GM23338 (cell line): ENCODE data around the gene PLAAT2. TPM values are rescaled to one million over a fixed set of nuclear protein-coding genes. Genes with fewer than 3 reads are reported as not detected.

Source experiments
- ATAC-seq: fragments of 200-7000 bp; cut with Tn5 transposase; 3 replicates; pipeline ENCODE4 v1.9.1; 2020
- DNase-seq: peaks from one replicate; pipeline ENCODE4 v3.0.0-alpha.2; 2015; ENCODE audit warnings: low spot score
- H2AFZ ChIP-seq: fragments of 200-600 bp; sonication (generic); 2 replicates; pipeline ENCODE4 v1.8.0; 2016; ENCODE audit warnings: antibody characterized with exemption, mild to moderate bottlenecking, moderate library complexity
- H3F3A ChIP-seq: fragments of 200-600 bp; sonication (generic); replicated peaks from 2 replicates; pipeline ENCODE4 v1.8.0; 2017; ENCODE audit warnings: antibody characterized with exemption, mixed run types, low read depth
- H3K27ac ChIP-seq: fragments of 200-600 bp; sonication (generic); 2 replicates; pipeline ENCODE4 v1.6.1; 2016; ENCODE audit warnings: low read depth
- H3K27me3 ChIP-seq: fragments of 200-600 bp; sonication (generic); 2 replicates; pipeline ENCODE4 v1.8.0; 2016; ENCODE audit warnings: mild to moderate bottlenecking, mixed run types, moderate library complexity; ENCODE audit not compliant: insufficient read depth
- H3K36me3 ChIP-seq: fragments of 200-600 bp; sonication (generic); 2 replicates; pipeline ENCODE4 v1.8.0; 2016; ENCODE audit warnings: mild to moderate bottlenecking; ENCODE audit not compliant: insufficient read depth
- H3K4me1 ChIP-seq: fragments of 200-600 bp; sonication (generic); 2 replicates; pipeline ENCODE4 v1.8.0; 2016; ENCODE audit warnings: mild to moderate bottlenecking, moderate library complexity; ENCODE audit not compliant: insufficient read depth
- H3K4me2 ChIP-seq: fragments of 200-600 bp; sonication (generic); 2 replicates; pipeline ENCODE4 v1.7.1; 2017; ENCODE audit warnings: mixed run types
- H3K4me3 ChIP-seq: fragments of 200-600 bp; sonication (generic); 2 replicates; pipeline ENCODE4 v1.6.1; 2016; ENCODE audit warnings: mixed run types
- H3K79me2 ChIP-seq: fragments of 200-600 bp; sonication (generic); replicated peaks from 2 replicates; pipeline ENCODE4 v1.8.0; 2017; ENCODE audit warnings: mild to moderate bottlenecking; ENCODE audit not compliant: insufficient read depth
- H3K9me2 ChIP-seq: fragments of 200-600 bp; sonication (generic); 2 replicates; pipeline ENCODE4 v1.8.0; 2017; ENCODE audit not compliant: insufficient read depth
- H4K20me1 ChIP-seq: fragments of 200-600 bp; sonication (generic); replicated peaks from 2 replicates; pipeline ENCODE4 v1.8.0; 2017; ENCODE audit warnings: mild to moderate bottlenecking; ENCODE audit not compliant: insufficient read depth
- H3K27ac Mint-ChIP-seq: 2 replicates; pipeline ENCODE4 v1.8.0; 2020; ENCODE audit warnings: inconsistent platforms, mild to moderate bottlenecking, moderate library complexity, mixed read lengths
- H3K27me3 Mint-ChIP-seq: 3 replicates; pipeline ENCODE4 v1.8.0; 2022; ENCODE audit warnings: low read depth, mild to moderate bottlenecking, moderate library complexity, mixed read lengths, inconsistent platforms; ENCODE audit not compliant: insufficient read depth, poor library complexity
- H3K36me3 Mint-ChIP-seq: 3 replicates; pipeline ENCODE4 v1.8.0; 2021; ENCODE audit warnings: low read depth, mild to moderate bottlenecking, inconsistent platforms, moderate library complexity, mixed read lengths
- H3K4me1 Mint-ChIP-seq: 3 replicates; pipeline ENCODE4 v1.8.0; 2020; ENCODE audit warnings: mild to moderate bottlenecking, inconsistent platforms, mixed read lengths
- H3K4me3 Mint-ChIP-seq: 3 replicates; pipeline ENCODE4 v1.8.0; 2021; ENCODE audit warnings: moderate library complexity, mild to moderate bottlenecking, inconsistent platforms, mixed read lengths
- H3K9me3 Mint-ChIP-seq: 3 replicates; pipeline ENCODE4 v1.8.0; 2020; ENCODE audit warnings: moderate library complexity, mild to moderate bottlenecking, inconsistent platforms, mixed read lengths
- CREB1 ChIP-seq: fragments of 250-450 bp; sonication (Bioruptor Pico); IDR thresholded peaks from 2 replicates; pipeline ENCODE4 v1.5.0; 2020; ENCODE audit warnings: low read depth, mild to moderate bottlenecking, moderate library complexity
- ETS1 ChIP-seq: IDR thresholded peaks from 2 replicates; pipeline ENCODE4 v1.6.1; 2016; ENCODE audit warnings: antibody characterized with exemption
- EZH2 ChIP-seq: fragments of 200-600 bp; sonication (generic); IDR thresholded peaks from one replicate; pipeline ENCODE4 v1.8.0; 2017; ENCODE audit warnings: antibody characterized with exemption, mild to moderate bottlenecking, low read depth; ENCODE audit not compliant: unreplicated experiment
- EZH2phosphoT487 ChIP-seq: fragments of 200-600 bp; sonication (generic); IDR thresholded peaks from one replicate; pipeline ENCODE4 v1.8.1; 2018; ENCODE audit warnings: antibody characterized with exemption; ENCODE audit not compliant: unreplicated experiment
- JUNB ChIP-seq: IDR thresholded peaks from one replicate; pipeline ENCODE4 v1.6.1; 2016; ENCODE audit warnings: antibody characterized with exemption; ENCODE audit not compliant: unreplicated experiment
- NANOG ChIP-seq: IDR thresholded peaks from 2 replicates; pipeline ENCODE4 v1.6.1; 2016; ENCODE audit warnings: antibody characterized with exemption, borderline replicate concordance
- REST ChIP-seq: IDR thresholded peaks from one replicate; pipeline ENCODE4 v1.6.1; 2018; ENCODE audit warnings: antibody characterized with exemption; ENCODE audit not compliant: unreplicated experiment
- STAT1 ChIP-seq: IDR thresholded peaks from one replicate; pipeline ENCODE4 v1.6.1; 2016; ENCODE audit warnings: antibody characterized with exemption; ENCODE audit not compliant: unreplicated experiment
- ZNF114 ChIP-seq: fragments of 250-450 bp; sonication (Bioruptor Pico); IDR thresholded peaks from 2 replicates; pipeline ENCODE4 v1.5.0; 2020; ENCODE audit warnings: mild to moderate bottlenecking, moderate library complexity
- ZNF331 ChIP-seq: fragments of 250-450 bp; sonication (Bioruptor Pico); IDR thresholded peaks from 2 replicates; pipeline ENCODE4 v1.5.0; 2020; ENCODE audit warnings: low read depth, mild to moderate bottlenecking, moderate library complexity
- polyA plus RNA-seq: library from polyadenylated mRNA; unstranded; fragments of >200 nt; fragmentation: Nextera tagmentation; extraction: Ambion mirVana; gene quantifications from 2 replicates; pipeline ENCODE4 v1.2.1, GENCODE V29; 2016
- total RNA-seq: library from RNA; depleted of rRNA; stranded (reverse); fragments of >200 nt; shearing (Covaris generic); gene quantifications from 2 replicates; pipeline ENCODE4 v1.2.3, GENCODE V29; 2014

Gene PLAAT2
- total and polyA plus RNA-seq, 2 experiments from 2014 or later, result 0.66 to 0.78 TPM

- peaks cover 33% of the 10 kb centered on the region for H3K4me1 ChIP-seq
- no peak overlapping the region for H3K27ac Mint-ChIP-seq
- H3K36me3 Mint-ChIP-seq, result peaks cover 6% of the 10 kb centered on the region
- 0 out of 2 replicates have a peak overlapping the region, but pooled peaks have one; percentile 2 for H3K4me3 ChIP-seq
- ATAC-seq, result no peak
- peak overlapping the region; percentile 88 for H3K27ac ChIP-seq
- no peak overlapping the region for H3K4me3 Mint-ChIP-seq
- DNase-seq, result peak; percentile 32
- H3F3A ChIP-seq, result peaks cover 15% of the 10 kb centered on the region
- peaks cover 8% of the 10 kb centered on the region for H3K27me3 Mint-ChIP-seq
- peaks cover 10% of the 10 kb centered on the region; the same call in 2 of the 3 replicates for H3K9me3 Mint-ChIP-seq
- no peaks in the 10 kb centered on the region for H3K27me3 ChIP-seq
- H4K20me1 ChIP-seq, result no peaks in the 10 kb centered on the region
- no peak for TF ChIP-seq ETS1
- no peak for TF ChIP-seq STAT1
- TF ChIP-seq EZH2phosphoT487, result no peak
- TF ChIP-seq JUNB, result no peak
- no peak for TF ChIP-seq EZH2
- TF ChIP-seq ZNF114 (CRISPR knock-in tag), result no peak
- no peak for TF ChIP-seq REST
- TF ChIP-seq ZNF331 (CRISPR knock-in tag), result no peak
- TF ChIP-seq CREB1, result no peak
- H3K4me2 ChIP-seq, result peak overlapping the region; percentile 34
- no peak overlapping the region for H2AFZ ChIP-seq
- H3K9me2 ChIP-seq, result 0 out of 2 replicates have a peak, but pooled peaks cover 4% of the 10 kb centered on the region
- no peaks in the 10 kb centered on the region for H3K36me3 ChIP-seq
- H3K79me2 ChIP-seq, result no peaks in the 10 kb centered on the region
- H3K4me1 Mint-ChIP-seq, result peaks cover 53% of the 10 kb centered on the region
Measured at GRCh38 chr11:63532799-63533475, 30.2 kb downstream of the PLAAT2 start.

GRCh38 chr11:63532117-63532516 lies 31.1 kb downstream of the PLAAT2 start:
- peaks cover 40% of the 10 kb centered on the region for H3K4me1 ChIP-seq
- Mint-ChIP-seq H3K4me1 (peaks cover 56% of the 10 kb centered on the region), H3K27ac (0 out of 2 replicates have a peak overlapping the region, but pooled peaks have one; percentile 48), H3K4me3 (no peak overlapping the region; the same call in 2 of the 3 replicates), H3K36me3 (peaks cover 9% of the 10 kb centered on the region), H3K27me3 (peaks cover 5% of the 10 kb centered on the region), H3K9me3 (peaks cover 10% of the 10 kb centered on the region; the same call in 2 of the 3 replicates)
- H3K4me3 ChIP-seq, result peak overlapping the region; percentile 4; the same call in 1 of the 2 replicates
- no peaks in the 10 kb centered on the region for H3K27me3 ChIP-seq
- peaks cover 21% of the 10 kb centered on the region for H3F3A ChIP-seq
- peak overlapping the region; percentile 34 for H3K4me2 ChIP-seq
- no peaks in the 10 kb centered on the region for H4K20me1 ChIP-seq
- H3K36me3 ChIP-seq, result no peaks in the 10 kb centered on the region
- TF ChIP-seq CREB1 (peak; percentile 21; the same call in 1 of the 2 replicates), JUNB (no peak), NANOG (peak; percentile 43; the same call in 1 of the 2 replicates)
- peak overlapping the region; percentile 99 for H3K27ac ChIP-seq
- DNase-seq, result peak; percentile 84
- 0 out of 2 replicates have a peak, but pooled peaks cover 4% of the 10 kb centered on the region for H3K9me2 ChIP-seq
- ATAC-seq, result peak; percentile 14
- no peaks in the 10 kb centered on the region for H3K79me2 ChIP-seq
- no peak overlapping the region for H2AFZ ChIP-seq
